CD4-positive, alpha-beta T cell treated with Interleukin-12 subunit alpha and Interleukin-12 subunit beta, for 1 hour (primary cell): ENCODE data around the gene NTF3.

Experiments used
- DNase-seq: peaks from one replicate; pipeline ENCODE4 v3.0.0-alpha.2; 2020

The NTF3 gene

GRCh38 chr12:5489760-5490406 lies 58.0 kb downstream of the NTF3 start:
- no peak for DNase-seq

- DNase-seq: no peak
Observed at GRCh38 chr12:5492562-5492961, 60.7 kb downstream of the NTF3 start.

GRCh38 chr12:5493018-5493417 lies 61.1 kb downstream of the NTF3 start:
- DNase-seq: no peak

GRCh38 chr12:5494343-5494742 lies 62.4 kb downstream of the NTF3 start:
- DNase-seq: no peak

GRCh38 chr12:5497329-5498053 lies 65.6 kb downstream of the NTF3 start:
- DNase-seq: no peak

- no peak for DNase-seq
Observed at GRCh38 chr12:5498076-5498475, 66.2 kb downstream of the NTF3 start.

- DNase-seq: no peak
Observed at GRCh38 chr12:5498806-5499205, 66.9 kb downstream of the NTF3 start.

- no peak for DNase-seq
Observed at GRCh38 chr12:5499566-5500330, 67.8 kb downstream of the NTF3 start.

GRCh38 chr12:5500331-5500659 lies 68.4 kb downstream of the NTF3 start:
- no peak for DNase-seq

GRCh38 chr12:5503774-5504173 lies 71.9 kb downstream of the NTF3 start:
- DNase-seq: no peak

- no peak for DNase-seq
Observed at GRCh38 chr12:5505116-5505515, 73.2 kb downstream of the NTF3 start.

- no peak for DNase-seq
Observed at GRCh38 chr12:5505751-5506150, 73.8 kb downstream of the NTF3 start.

GRCh38 chr12:5506295-5506694 lies 74.4 kb downstream of the NTF3 start:
- no peak for DNase-seq

- DNase-seq: no peak
Observed at GRCh38 chr12:5506821-5507231, 74.9 kb downstream of the NTF3 start.

GRCh38 chr12:5507401-5507935 lies 75.6 kb downstream of the NTF3 start:
- no peak for DNase-seq

- no peak for DNase-seq
Observed at GRCh38 chr12:5507944-5508343, 76.0 kb downstream of the NTF3 start.

GRCh38 chr12:5509102-5509501 lies 77.2 kb downstream of the NTF3 start:
- DNase-seq: no peak

GRCh38 chr12:5509557-5509956 lies 77.6 kb downstream of the NTF3 start:
- no peak for DNase-seq

GRCh38 chr12:5510251-5510805 lies 78.4 kb downstream of the NTF3 start:
- no peak for DNase-seq

- DNase-seq: no peak
Observed at GRCh38 chr12:5511256-5511643, 79.3 kb downstream of the NTF3 start.

- DNase-seq: no peak
Observed at GRCh38 chr12:5511644-5512600, 80.0 kb downstream of the NTF3 start.

- DNase-seq: no peak
Observed at GRCh38 chr12:5512601-5512970, 80.7 kb downstream of the NTF3 start.
